ENCODE results near the gene MON2. TPM values are rescaled to one million over a fixed set of nuclear protein-coding genes. Genes with fewer than 3 reads are reported as not detected.

Gene MON2
- total RNA-seq, 1 donor from 2014 or later: 62.3 TPM

- no peak overlapping the region for H3K9ac ChIP-seq
- no peak for DNase-seq (ENCODE audit: low spot score)
- no peak overlapping the region for H3K4me2 ChIP-seq
- no peaks in the 10 kb centered on the region for H4K20me1 ChIP-seq (ENCODE audit: low read depth)
- no peak overlapping the region for H3K4me3 Mint-ChIP-seq
- H3K27ac Mint-ChIP-seq: no peak overlapping the region
- H3K9me3 ChIP-seq (ENCODE audit: low read depth): no peaks in the 10 kb centered on the region
- H3K36me3 ChIP-seq: no peaks in the 10 kb centered on the region
- H3K4me1 Mint-ChIP-seq: peaks cover 41% of the 10 kb centered on the region
- peaks cover 18% of the 10 kb centered on the region for H3K9me3 Mint-ChIP-seq
- H3F3A ChIP-seq (ENCODE audit: low read depth): peaks cover 7% of the 10 kb centered on the region
- peaks cover 33% of the 10 kb centered on the region for H3K4me1 ChIP-seq
- no peak overlapping the region for H3K4me3 ChIP-seq
- peaks cover 35% of the 10 kb centered on the region for H3K36me3 Mint-ChIP-seq
- no peak overlapping the region for H2AFZ ChIP-seq (replicated peaks)
- H3K27me3 ChIP-seq: no peaks in the 10 kb centered on the region
- H3K27me3 Mint-ChIP-seq (ENCODE audit: insufficient read depth, low read depth): peaks cover 2% of the 10 kb centered on the region
- no peak for TF ChIP-seq EZH2 (IDR thresholded peaks at IDR 0.05)
- TF ChIP-seq, protein P1, sequence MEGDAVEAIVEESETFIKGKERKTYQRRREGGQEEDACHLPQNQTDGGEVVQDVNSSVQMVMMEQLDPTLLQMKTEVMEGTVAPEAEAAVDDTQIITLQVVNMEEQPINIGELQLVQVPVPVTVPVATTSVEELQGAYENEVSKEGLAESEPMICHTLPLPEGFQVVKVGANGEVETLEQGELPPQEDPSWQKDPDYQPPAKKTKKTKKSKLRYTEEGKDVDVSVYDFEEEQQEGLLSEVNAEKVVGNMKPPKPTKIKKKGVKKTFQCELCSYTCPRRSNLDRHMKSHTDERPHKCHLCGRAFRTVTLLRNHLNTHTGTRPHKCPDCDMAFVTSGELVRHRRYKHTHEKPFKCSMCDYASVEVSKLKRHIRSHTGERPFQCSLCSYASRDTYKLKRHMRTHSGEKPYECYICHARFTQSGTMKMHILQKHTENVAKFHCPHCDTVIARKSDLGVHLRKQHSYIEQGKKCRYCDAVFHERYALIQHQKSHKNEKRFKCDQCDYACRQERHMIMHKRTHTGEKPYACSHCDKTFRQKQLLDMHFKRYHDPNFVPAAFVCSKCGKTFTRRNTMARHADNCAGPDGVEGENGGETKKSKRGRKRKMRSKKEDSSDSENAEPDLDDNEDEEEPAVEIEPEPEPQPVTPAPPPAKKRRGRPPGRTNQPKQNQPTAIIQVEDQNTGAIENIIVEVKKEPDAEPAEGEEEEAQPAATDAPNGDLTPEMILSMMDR (IDR thresholded peaks at IDR 0.05): no peak
- TF ChIP-seq EZH2phosphoT487 (IDR thresholded peaks at IDR 0.05): no peak
- no peak overlapping the region for H3K27ac ChIP-seq
- H3K79me2 ChIP-seq (ENCODE audit: low read depth): no peaks in the 10 kb centered on the region
These were observed 179.9 kb downstream of the MON2 start for GRCh38 chr12:62646566-62646965.

- no peak for TF ChIP-seq EZH2phosphoT487 (IDR thresholded peaks at IDR 0.05)
- TF ChIP-seq EZH2 (IDR thresholded peaks at IDR 0.05): no peak
- TF ChIP-seq, protein P1 (IDR thresholded peaks at IDR 0.05): no peak
- H3K27me3 ChIP-seq: no peaks in the 10 kb centered on the region
- peaks cover 30% of the 10 kb centered on the region for H3K4me1 ChIP-seq
- no peak overlapping the region for H3K4me3 ChIP-seq
- no peak overlapping the region for H3K27ac Mint-ChIP-seq
- no peaks in the 10 kb centered on the region for H3K79me2 ChIP-seq (ENCODE audit: low read depth)
- no peak overlapping the region for H3K9ac ChIP-seq
- H3K27ac ChIP-seq: no peak overlapping the region
- H3K27me3 Mint-ChIP-seq (ENCODE audit: insufficient read depth, low read depth): peaks cover 2% of the 10 kb centered on the region
- H3K9me3 ChIP-seq (ENCODE audit: low read depth): no peaks in the 10 kb centered on the region
- H3F3A ChIP-seq (ENCODE audit: low read depth): peaks cover 9% of the 10 kb centered on the region
- H3K9me3 Mint-ChIP-seq: peaks cover 18% of the 10 kb centered on the region
- H3K4me3 Mint-ChIP-seq: no peak overlapping the region
- peaks cover 35% of the 10 kb centered on the region for H3K36me3 Mint-ChIP-seq
- no peak overlapping the region for H2AFZ ChIP-seq (replicated peaks)
- no peaks in the 10 kb centered on the region for H4K20me1 ChIP-seq (ENCODE audit: low read depth)
- H3K4me1 Mint-ChIP-seq: peaks cover 44% of the 10 kb centered on the region
- no peaks in the 10 kb centered on the region for H3K36me3 ChIP-seq
- no peak overlapping the region for H3K4me2 ChIP-seq
- DNase-seq (ENCODE audit: low spot score): no peak
These were observed 181.0 kb downstream of the MON2 start for GRCh38 chr12:62647586-62647985.

GRCh38 chr12:62649412-62650138, 182.9 kb downstream of the MON2 start:
- H4K20me1 ChIP-seq (ENCODE audit: low read depth): no peaks in the 10 kb centered on the region
- Mint-ChIP-seq H3K27me3 (ENCODE audit: insufficient read depth, low read depth) (peaks cover 2% of the 10 kb centered on the region), H3K36me3 (peaks cover 31% of the 10 kb centered on the region), H3K4me3 (no peak overlapping the region), H3K27ac (no peak overlapping the region), H3K9me3 (peaks cover 18% of the 10 kb centered on the region), H3K4me1 (peaks cover 56% of the 10 kb centered on the region)
- no peak overlapping the region for H2AFZ ChIP-seq (replicated peaks)
- no peak overlapping the region for H3K4me3 ChIP-seq
- H3K4me1 ChIP-seq: peaks cover 39% of the 10 kb centered on the region
- TF ChIP-seq EZH2phosphoT487 (IDR thresholded peaks at IDR 0.05): no peak
- TF ChIP-seq, protein P1 (IDR thresholded peaks at IDR 0.05): no peak
- TF ChIP-seq EZH2 (IDR thresholded peaks at IDR 0.05): no peak
- peaks cover 26% of the 10 kb centered on the region for H3F3A ChIP-seq (ENCODE audit: low read depth)
- DNase-seq (ENCODE audit: low spot score): no peak
- H3K4me2 ChIP-seq: no peak overlapping the region
- no peak overlapping the region for H3K9ac ChIP-seq
- no peaks in the 10 kb centered on the region for H3K9me3 ChIP-seq (ENCODE audit: low read depth)
- no peaks in the 10 kb centered on the region for H3K79me2 ChIP-seq (ENCODE audit: low read depth)
- H3K36me3 ChIP-seq: no peaks in the 10 kb centered on the region
- no peak overlapping the region for H3K27ac ChIP-seq
- no peaks in the 10 kb centered on the region for H3K27me3 ChIP-seq

MicroRNAs encoded within 50 kb of the gene (microRNA counts, 767-probe panel; counts per million panel counts)
- 460 counts per million, percentile 90 among the panel's probes with 10 or more counts for microRNA hsa-let-7i-5p

Small RNA genes lying within 50 kb of the gene (microRNA-seq; reads per million reads assigned to microRNA genes)
- gene MIRLET7I: 59.7 reads per million, percentile 70 among the genes with 10 or more reads in this experiment

Small RNA genes lying within 50 kb of the gene (small RNA-seq; reads per million reads assigned to genes)
- gene MIRLET7I: 0.84 reads per million, percentile 74 among the genes with 10 or more reads in this experiment
- not detected for gene RNU6-399P

Other genes with a start within 250 kb of the MON2 start
- 29.6 and 36.0 TPM in 2 replicates for gene USP15, start 206.4 kb upstream of the MON2 start, total RNA-seq (ENCODE audit: low replicate concordance)

All from neural progenitor cell (in vitro differentiated cells).